Panc1 (cell line): Measurements from ENCODE around the gene SMAD7. TPM values are rescaled to one million over a fixed set of nuclear protein-coding genes. Genes with fewer than 3 reads are reported as not detected.

Experiments used
- ATAC-seq: fragments of 200-7000 bp; cut with Tn5 transposase; 2 replicates; pipeline ENCODE4 v1.9.1; 2020; ENCODE audit warnings: mild to moderate bottlenecking, moderate library complexity
- BruUV-seq: library from RNA; stranded (reverse); fragments of 400-500 nt; replicated peaks from 2 replicates; lab custom pipeline; 2021; lab: Mats Ljungman, UMichigan
- CTCF ChIA-PET: fragments of 300-600 bp; sonication (Branson Sonifier 250); formaldehyde crosslinking; loops from one replicate; lab custom pipeline; 2022; ENCODE audit warnings: antibody characterized with exemption; lab: Charles Lee
- POLR2A ChIA-PET: fragments of 300-600 bp; sonication (Branson Sonifier 250); formaldehyde crosslinking; loops from one replicate; lab custom pipeline; 2022; ENCODE audit warnings: antibody characterized with exemption; lab: Charles Lee
- DNase-seq: peaks from one replicate; pipeline ENCODE4 v3.0.0-alpha.2; 2010; ENCODE audit warnings: low read depth, low spot score
- H3K27ac ChIP-seq: 2 replicates; pipeline ENCODE4 v1.5.1; 2011; ENCODE audit warnings: mild to moderate bottlenecking, low read length, inconsistent platforms
- H3K27me3 ChIP-seq: fragments of 200-500 bp; sonication (Bioruptor generic); 2 replicates; pipeline ENCODE4 v1.6.0; 2014; ENCODE audit warnings: low read length, inconsistent platforms; ENCODE audit not compliant: control insufficient read depth, insufficient read depth
- H3K36me3 ChIP-seq: fragments of 200-500 bp; sonication (Bioruptor generic); 2 replicates; pipeline ENCODE4 v1.5.1; 2014; ENCODE audit warnings: inconsistent platforms, mild to moderate bottlenecking, low read length, moderate library complexity; ENCODE audit not compliant: control insufficient read depth, insufficient read depth
- H3K4me1 ChIP-seq: 2 replicates; pipeline ENCODE4 v1.5.1; 2011; ENCODE audit warnings: inconsistent platforms, mild to moderate bottlenecking, low read length, moderate library complexity; ENCODE audit not compliant: control insufficient read depth, insufficient read depth
- H3K4me3 ChIP-seq, 2 experiments: 2 replicates each; pipeline ENCODE4 v1.5.1; 2011 to 2012; ENCODE audit warnings: low read depth in 2 of 2, low read length in 2 of 2, mild to moderate bottlenecking in 2 of 2, inconsistent platforms in 1 of 2, moderate library complexity in 1 of 2
- H3K9me3 ChIP-seq: fragments of 200-500 bp; sonication (Bioruptor generic); 2 replicates; pipeline ENCODE4 v1.5.1; 2014; ENCODE audit warnings: low read depth, mild to moderate bottlenecking, inconsistent platforms, low read length, moderate library complexity; ENCODE audit not compliant: control insufficient read depth, insufficient read depth
- POLR2AphosphoS5 ChIP-seq: IDR thresholded peaks from 2 replicates; pipeline ENCODE4 v1.6.1; 2012; ENCODE audit warnings: mild to moderate bottlenecking, low read depth, low read length, moderate library complexity
- REST ChIP-seq, 2 experiments: IDR thresholded peaks; 2 replicates each; pipeline ENCODE4 v1.6.1; 2011 to 2012; ENCODE audit warnings: low read depth in 2 of 2, control low read depth in 1 of 2, low read length in 1 of 2, mild to moderate bottlenecking in 1 of 2, moderate library complexity in 1 of 2; ENCODE audit not compliant: insufficient read depth in 1 of 2
- SIN3A ChIP-seq: IDR thresholded peaks from 2 replicates; pipeline ENCODE4 v1.6.1; 2012; ENCODE audit warnings: low read depth, mild to moderate bottlenecking, low read length, moderate library complexity, borderline replicate concordance; ENCODE audit not compliant: insufficient read depth
- TCF7L2 ChIP-seq: IDR thresholded peaks from 2 replicates; pipeline ENCODE4 v1.6.1; 2011; ENCODE audit warnings: mild to moderate bottlenecking, low read depth, low read length, inconsistent platforms
- in situ Hi-C: cut with HindIII; loops from 2 replicates; pipeline ENCODE4 v1.10.0; 2016; ENCODE audit warnings: low sequenced_read_pairs, low pct_unique_long_range_greater_than_20kb
- intact Hi-C: fragments of 100-400 bp; cut with micrococcal nuclease; formaldehyde crosslinking; loops from one replicate; pipeline ENCODE4 v1.10.0; 2022; ENCODE audit not compliant: unreplicated experiment
- total RNA-seq: library from RNA; stranded (reverse); gene quantifications from one replicate; pipeline ENCODE4 v1.2.1, GENCODE V29; 2021; ENCODE audit not compliant: unreplicated experiment
- TF ChIP-seq, protein P1 (sequence below): fragments of 450-650 bp; IDR thresholded peaks from 2 replicates; pipeline ENCODE4 v1.5.1; 2017; ENCODE audit warnings: mild to moderate bottlenecking

SMAD7 gene
- total RNA-seq, 1 experiment from 2014 or later, result 21.3 TPM

DNA sequence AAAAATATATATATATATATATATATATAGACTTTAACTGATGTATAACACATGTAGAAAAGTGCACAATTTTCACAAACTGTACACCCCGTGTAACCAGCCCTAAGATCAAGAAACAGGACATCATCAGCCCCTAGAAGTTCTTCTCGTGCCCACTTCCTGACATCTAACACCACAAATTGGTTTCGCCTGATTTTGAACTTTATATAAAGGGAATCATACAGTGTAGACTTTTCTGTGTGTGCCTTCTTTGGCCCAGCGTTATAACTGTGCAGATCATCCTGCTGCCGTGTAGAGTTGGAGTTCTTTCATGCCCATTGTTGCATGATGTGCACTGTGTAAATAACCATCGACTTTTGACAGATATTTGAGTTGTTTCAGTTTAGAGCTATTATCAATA is 41.0 kb downstream of the SMAD7 start:
- no peak for ATAC-seq
- Histone ChIP-seq H3K4me3 (no peak overlapping the region), H3K4me1 (no peaks in the 10 kb centered on the region), H3K36me3 (no peaks in the 10 kb centered on the region; the same call in 1 of the 2 replicates), H3K27me3 (no peaks in the 10 kb centered on the region), H3K27ac (no peak overlapping the region), H3K9me3 (no peaks in the 10 kb centered on the region)
- in situ Hi-C loops, result no loop called here
- TF ChIP-seq, protein P1, sequence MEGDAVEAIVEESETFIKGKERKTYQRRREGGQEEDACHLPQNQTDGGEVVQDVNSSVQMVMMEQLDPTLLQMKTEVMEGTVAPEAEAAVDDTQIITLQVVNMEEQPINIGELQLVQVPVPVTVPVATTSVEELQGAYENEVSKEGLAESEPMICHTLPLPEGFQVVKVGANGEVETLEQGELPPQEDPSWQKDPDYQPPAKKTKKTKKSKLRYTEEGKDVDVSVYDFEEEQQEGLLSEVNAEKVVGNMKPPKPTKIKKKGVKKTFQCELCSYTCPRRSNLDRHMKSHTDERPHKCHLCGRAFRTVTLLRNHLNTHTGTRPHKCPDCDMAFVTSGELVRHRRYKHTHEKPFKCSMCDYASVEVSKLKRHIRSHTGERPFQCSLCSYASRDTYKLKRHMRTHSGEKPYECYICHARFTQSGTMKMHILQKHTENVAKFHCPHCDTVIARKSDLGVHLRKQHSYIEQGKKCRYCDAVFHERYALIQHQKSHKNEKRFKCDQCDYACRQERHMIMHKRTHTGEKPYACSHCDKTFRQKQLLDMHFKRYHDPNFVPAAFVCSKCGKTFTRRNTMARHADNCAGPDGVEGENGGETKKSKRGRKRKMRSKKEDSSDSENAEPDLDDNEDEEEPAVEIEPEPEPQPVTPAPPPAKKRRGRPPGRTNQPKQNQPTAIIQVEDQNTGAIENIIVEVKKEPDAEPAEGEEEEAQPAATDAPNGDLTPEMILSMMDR, result no peak
- TF ChIP-seq SIN3A (no peak), TCF7L2 (no peak), REST (IDR thresholded peaks at IDR 0.05; ENCODE audit: insufficient read depth in 1 of 2, low read depth in 2 of 2, low read length in 1 of 2) (no peak), POLR2AphosphoS5 (no peak)
- BruUV-seq, result no TSS peak
- ChIA-PET CTCF (no interaction called here), POLR2A (interaction anchor here (0.6 kb wide), 2 partner anchors 18 to 43 kb away, joined by 5 to 9 read pairs; no protein-coding TSS in a partner anchor)
- DNase-seq, result no peak
- intact Hi-C loops, result no loop called here

DNA sequence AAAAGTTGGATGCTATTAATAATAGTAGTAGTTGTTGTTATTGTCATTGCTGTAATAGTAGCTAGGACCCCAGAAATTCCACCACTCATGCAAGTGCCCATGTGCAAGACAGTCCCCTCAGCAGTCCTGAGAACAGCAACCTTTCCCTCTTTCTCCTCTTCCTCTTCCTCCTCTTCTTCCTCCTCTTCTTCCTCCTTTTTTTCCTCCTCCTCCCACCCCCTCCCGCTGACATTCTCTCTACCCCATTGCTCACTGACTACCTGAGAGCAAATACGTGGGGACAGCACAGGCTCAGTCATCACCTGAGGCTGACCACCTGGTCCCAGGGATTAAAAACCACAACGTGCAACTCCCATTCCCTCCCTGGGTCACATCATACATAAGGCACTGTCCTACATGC is 41.8 kb downstream of the SMAD7 start:
- H3K27me3 ChIP-seq, result no peaks in the 10 kb centered on the region
- intact Hi-C loops, result no loop called here
- TF ChIP-seq TCF7L2, result no peak
- TF ChIP-seq, protein P1, result no peak
- TF ChIP-seq POLR2AphosphoS5, result no peak
- TF ChIP-seq REST (IDR thresholded peaks at IDR 0.05; ENCODE audit: insufficient read depth in 1 of 2, low read depth in 2 of 2, low read length in 1 of 2), result no peak
- TF ChIP-seq SIN3A, result no peak
- in situ Hi-C loops, result no loop called here
- BruUV-seq, result no TSS peak
- CTCF ChIA-PET, result no interaction called here
- H3K36me3 ChIP-seq, result no peaks in the 10 kb centered on the region; the same call in 1 of the 2 replicates
- no peak overlapping the region for H3K27ac ChIP-seq
- no peak for DNase-seq
- H3K4me1 ChIP-seq, result no peaks in the 10 kb centered on the region
- H3K4me3 ChIP-seq, result no peak overlapping the region
- H3K9me3 ChIP-seq, result no peaks in the 10 kb centered on the region
- POLR2A ChIA-PET, result interaction anchor here (0.6 kb wide), 1 partner anchor 18 kb away, joined by 5 read pairs; no protein-coding TSS in a partner anchor
- ATAC-seq, result no peak
